Measurements from ENCODE around the gene ZC3H4. TPM values are rescaled to one million over a fixed set of nuclear protein-coding genes. Genes with fewer than 3 reads are reported as not detected.

ZC3H4 gene
- total and polyA plus RNA-seq, 9 of the 15 experiments (the other 6 are each of a cell fraction or from before 2014, with no cell fraction given), result 2.2 to 75.6 (median 18.3) TPM

GRCh38 chr19:47112997-47113849 is at the start of gene ZC3H4 (continued):
- 0 out of 4 replicates have a peak, but pooled peaks of 1 of the 2 experiments have one; percentile 39 for TF ChIP-seq BCLAF1 (IDR thresholded peaks at IDR 0.05; ENCODE audit: borderline replicate concordance in 1 of 2, control insufficient read depth in 1 of 2, low read depth in 2 of 2, low read length in 1 of 2)
- peak; percentile 71 to 78 for TF ChIP-seq E2F6 (IDR thresholded peaks at IDR 0.05; ENCODE audit: borderline replicate concordance in 1 of 2, extremely low read depth in 1 of 2, insufficient read depth in 1 of 2, insufficient read length in 1 of 2, low read depth in 1 of 2, low read length in 1 of 2, poor library complexity in 1 of 2, severe bottlenecking in 1 of 2)
- no peak; the same call in 1 of the 2 replicates for TF ChIP-seq VEZF1 (CRISPR knock-in tag; IDR thresholded peaks at IDR 0.05)
- TF ChIP-seq ZKSCAN8 (CRISPR knock-in tag; IDR thresholded peaks at IDR 0.05), result no peak
- no peak for TF ChIP-seq RBM25 (IDR thresholded peaks at IDR 0.05; ENCODE audit: low read depth, low read length, severe bottlenecking)
- peak; percentile 94 for TF ChIP-seq KHSRP (IDR thresholded peaks at IDR 0.05)
- TF ChIP-seq ZKSCAN3 (CRISPR knock-in tag; IDR thresholded peaks at IDR 0.05), result no peak
- 0 out of 2 replicates have a peak, but pooled peaks have one; percentile 3 for TF ChIP-seq ZNF583 (CRISPR knock-in tag; IDR thresholded peaks at IDR 0.05)
- TF ChIP-seq PHTF2 (CRISPR knock-in tag; IDR thresholded peaks at IDR 0.05), result no peak
- no peak for TF ChIP-seq PURB (CRISPR knock-in tag; IDR thresholded peaks at IDR 0.05; ENCODE audit: low read depth)
- TF ChIP-seq MTA1 (IDR thresholded peaks at IDR 0.05; ENCODE audit: borderline replicate concordance), result peak; percentile 83
- no peak for TF ChIP-seq ZNF561 (CRISPR knock-in tag; conservative IDR thresholded peaks at IDR 0.05)
- no peak for TF ChIP-seq NFE2L1 (tag; IDR thresholded peaks at IDR 0.05; ENCODE audit: borderline replicate concordance, low read depth)
- peak; percentile 96 for TF ChIP-seq MEF2D (tag; conservative IDR thresholded peaks at IDR 0.05; ENCODE audit: low read depth)
- TF ChIP-seq ZNF780A (CRISPR knock-in tag; IDR thresholded peaks at IDR 0.05), result no peak
- no peak; the same call in 1 of the 2 replicates for TF ChIP-seq SP1 (CRISPR knock-in tag; IDR thresholded peaks at IDR 0.05)
- TF ChIP-seq THRAP3 (IDR thresholded peaks at IDR 0.05; ENCODE audit: borderline replicate concordance), result no peak
- TF ChIP-seq FOXP4 (CRISPR knock-in tag; IDR thresholded peaks at IDR 0.05; ENCODE audit: borderline replicate concordance), result no peak
- no peak for TF ChIP-seq EZH2 (IDR thresholded peaks at IDR 0.05; ENCODE audit: borderline replicate concordance, low read depth, low read length)
